Heart right ventricle (tissue), 16 donors: ENCODE results near the gene PEAK1. TPM values are rescaled to one million over a fixed set of nuclear protein-coding genes. Genes with fewer than 3 reads are reported as not detected.
A peak's percentile ranks its signal among the peaks of the same experiment; 100 is the strongest.

Experiments
- ATAC-seq, 8 donors: fragments of 200-7000 bp; cut with Tn5 transposase; one replicate each; pipeline ENCODE4 v1.9.1; 2020; ENCODE audit warnings: mild to moderate bottlenecking in 8 of 8, moderate library complexity in 8 of 8, moderate number of reproducible peaks in 1 of 8
- DNase-seq, 2 donors: peaks; one replicate each; pipeline ENCODE4 v3.0.0-alpha.2; 2020
- H3K27ac ChIP-seq, 10 donors: fragments of 200-600 bp; sonication (generic) in 2 of 10; one replicate each; pipeline versions ENCODE4 v1.5.0 to v1.8.0; 2020 to 2022; ENCODE audit warnings: mild to moderate bottlenecking in 3 of 10
- H3K27me3 ChIP-seq, 7 donors: fragments of 200-600 bp; one replicate each; pipeline ENCODE4 v1.8.0; 2021 to 2022; ENCODE audit warnings: mild to moderate bottlenecking in 2 of 7
- H3K36me3 ChIP-seq, 9 donors: fragments of 200-600 bp; sonication (generic) in 1 of 9; one replicate each; pipeline versions ENCODE4 v1.5.0 to v1.8.0; 2020 to 2022; ENCODE audit warnings: mild to moderate bottlenecking in 2 of 9
- H3K4me1 ChIP-seq, 9 donors: fragments of 200-600 bp; sonication (generic) in 1 of 9; one replicate each; pipeline versions ENCODE4 v1.5.0 to v1.8.0; 2020 to 2022; ENCODE audit warnings: mild to moderate bottlenecking in 4 of 9
- H3K4me3 ChIP-seq, 10 donors: fragments of 200-600 bp; sonication (generic) in 2 of 10; one replicate each; pipeline versions ENCODE4 v1.5.0 to v1.8.0; 2020 to 2022; ENCODE audit warnings: mild to moderate bottlenecking in 7 of 10, moderate library complexity in 2 of 10
- H3K9me3 ChIP-seq, 11 donors: fragments of 200-600 bp in 10 of 11; sonication (generic) in 2 of 11; one replicate each; pipeline versions ENCODE4 v1.5.0 to v1.8.0; 2013 to 2022; ENCODE audit warnings: mild to moderate bottlenecking in 2 of 11, control low read depth in 1 of 11, moderate library complexity in 1 of 11
- WGBS, 2 donors: extraction: QIAGEN DNeasy Blood & Tissue Kit; methylation state at CpG; one replicate each; pipeline ENCODE4 v1.1.7; 2013; ENCODE audit warnings: inconsistent platforms in 1 of 2; 5-methylcytosine and 5-hydroxymethylcytosine counted together
- intact Hi-C, 10 donors: fragments of 100-400 bp; cut with DNase I; formaldehyde crosslinking; loops; one replicate each; pipeline versions ENCODE4 v1.11.1 to v1.14.2; 2022
- polyA plus RNA-seq, 2 donors: library from polyadenylated mRNA; stranded (reverse); fragments of 200-250 nt; gene quantifications; one replicate each; pipeline ENCODE4 v1.2.3, GENCODE V29; 2013
- total RNA-seq, 10 donors: library from RNA; stranded (reverse); fragmentation: NEBNext Ultra II Directional in 3 of 10; extraction: Animal tissue kit (Norgen Biotek cat#: 25700) in 3 of 10; gene quantifications; one replicate each; pipeline versions ENCODE4 v1.2.1 to v1.2.4, GENCODE V29; 2021 to 2023
- TF ChIP-seq, protein P1 (sequence below), 9 donors: fragments of 200-600 bp; sonication (generic) in 2 of 9; IDR thresholded peaks; one replicate each; pipeline versions ENCODE4 v1.5.0 to v1.8.0; 2021 to 2022; ENCODE audit warnings: antibody characterized with exemption in 9 of 9, mild to moderate bottlenecking in 5 of 9, moderate library complexity in 1 of 9
- donor health status: Arrhythmogenic right ventricular cardiomyopathy.
- donor health status: ischemic (EF 13 %, LVEDD 7.1; RV severe dilation, severe dysfunction).
- donor health status: healthy with polysubstance abuse.
- donor health status: DM: no; HTN: yes; CAD: no.
- donor health status: DM: no; HTN: no; CAD: no.
- donor health status: ischemic (EF 25% LVEDD 6.9; RV normal size, moderate dysfunction).
- donor health status: ischemic (EF 25% LVEDD 5.7; RV mildly dilated, moderate dysfunction).
- donor health status: healthy.
- donor health status: DM: yes; HTN: yes; CAD: no.
- donor health status: Ischemic cardiomyopathy.
- donor health status: ischemic (EF 35%, LVEDD 5.7; RV mildly dilated, moderate dysfunction).
- donor health status: nonischemic (EF 11% LVEDD 7.7; RV severe dilation, severe dysfunction).
- donor health status: DM: yes; HTN: yes; CAD: no.
- donor health status: PGD.
- donor health status: ischemic (EF 29% LVEDD 5.4; RV normal size, mild dysfunction).
- donor health status: nonischemic (EF 23%, LVEDD 6.1; RV moderate dilation, normal function).

PEAK1 gene
- total and polyA plus RNA-seq, 12 donors, result 7.0 to 146 (median 90.8) TPM

- WGBS, 2 donors, result 1% methylated on average over 59 to 71 of the region's 72 CpGs
- Histone ChIP-seq H3K27ac (peak overlapping the region; percentile 89 to 98 (median 96)), H3K4me3 (peak overlapping the region; percentile 73 to 97 (median 90)), H3K36me3 (no peaks in the 10 kb centered on the region), H3K27me3 (no peaks in the 10 kb centered on the region), H3K4me1 (peaks cover 4 to 74% (median 70%) of the 10 kb centered on the region in 9 donors), H3K9me3 (no peaks in the 10 kb centered on the region)
- peak; percentile 51 to 57 for DNase-seq
- peak in 5 of 8 donors; percentile 0 to 41 (median 21) for ATAC-seq
- TF ChIP-seq, protein P1, sequence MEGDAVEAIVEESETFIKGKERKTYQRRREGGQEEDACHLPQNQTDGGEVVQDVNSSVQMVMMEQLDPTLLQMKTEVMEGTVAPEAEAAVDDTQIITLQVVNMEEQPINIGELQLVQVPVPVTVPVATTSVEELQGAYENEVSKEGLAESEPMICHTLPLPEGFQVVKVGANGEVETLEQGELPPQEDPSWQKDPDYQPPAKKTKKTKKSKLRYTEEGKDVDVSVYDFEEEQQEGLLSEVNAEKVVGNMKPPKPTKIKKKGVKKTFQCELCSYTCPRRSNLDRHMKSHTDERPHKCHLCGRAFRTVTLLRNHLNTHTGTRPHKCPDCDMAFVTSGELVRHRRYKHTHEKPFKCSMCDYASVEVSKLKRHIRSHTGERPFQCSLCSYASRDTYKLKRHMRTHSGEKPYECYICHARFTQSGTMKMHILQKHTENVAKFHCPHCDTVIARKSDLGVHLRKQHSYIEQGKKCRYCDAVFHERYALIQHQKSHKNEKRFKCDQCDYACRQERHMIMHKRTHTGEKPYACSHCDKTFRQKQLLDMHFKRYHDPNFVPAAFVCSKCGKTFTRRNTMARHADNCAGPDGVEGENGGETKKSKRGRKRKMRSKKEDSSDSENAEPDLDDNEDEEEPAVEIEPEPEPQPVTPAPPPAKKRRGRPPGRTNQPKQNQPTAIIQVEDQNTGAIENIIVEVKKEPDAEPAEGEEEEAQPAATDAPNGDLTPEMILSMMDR (IDR thresholded peaks at IDR 0.05), result peak; percentile 6 to 63 (median 34)
- intact Hi-C loops, result loop anchor here in 7 of 10 donors (2.0 to 10.0 kb wide), 14 partner anchors 67 to 304 kb away; no protein-coding TSS in a partner anchor
These were observed 703 bp downstream of the PEAK1 start for GRCh38 chr15:77418966-77419835.

GRCh38 chr15:77418391-77418965 is 1.4 kb downstream of the PEAK1 start:
- Histone ChIP-seq H3K27me3 (no peaks in the 10 kb centered on the region), H3K4me3 (peak overlapping the region; percentile 73 to 97 (median 90)), H3K9me3 (no peaks in the 10 kb centered on the region), H3K36me3 (no peaks in the 10 kb centered on the region), H3K4me1 (peaks cover 4 to 76% (median 67%) of the 10 kb centered on the region in 9 donors), H3K27ac (peak overlapping the region in 9 of 10 donors; percentile 92 to 98 (median 96))
- ATAC-seq (no peak), DNase-seq (no peak)
- intact Hi-C loops, result loop anchor here in 7 of 10 donors (2.0 to 10.0 kb wide), 14 partner anchors 66 to 304 kb away; no protein-coding TSS in a partner anchor
- WGBS, 2 donors, result 13 to 17% methylated on average over 8 of the region's 8 CpGs
- TF ChIP-seq, protein P1 (IDR thresholded peaks at IDR 0.05), result no peak

DNA sequence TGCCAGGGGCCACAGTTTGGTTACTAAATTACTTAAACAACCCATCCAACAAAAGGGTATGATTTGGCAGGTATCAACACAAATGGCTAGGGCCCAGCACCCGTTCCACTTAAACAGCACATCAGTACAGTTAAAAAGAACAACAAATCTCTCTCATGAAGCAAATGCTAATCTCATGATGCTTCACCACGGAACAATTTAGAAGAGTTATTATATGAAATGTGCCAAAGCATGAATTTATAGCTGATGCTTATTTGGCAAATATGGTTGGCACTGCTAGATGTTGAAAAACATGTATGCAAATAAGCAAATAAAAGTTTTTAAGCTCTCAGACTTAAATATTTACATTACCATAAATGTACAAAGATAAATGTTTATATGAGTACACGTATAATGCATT is 2.3 kb downstream of the PEAK1 start:
- intact Hi-C loops, result loop anchor here in 7 of 10 donors (2.0 to 10.0 kb wide), 14 partner anchors 65 to 303 kb away; no protein-coding TSS in a partner anchor
- H3K4me1 ChIP-seq, result peaks cover 4 to 76% (median 65%) of the 10 kb centered on the region in 9 donors
- 40 to 47% methylated on average over 3 of the region's 3 CpGs for WGBS, 2 donors

More for the DNA sequence above, 2.3 kb downstream of the PEAK1 start:
- ATAC-seq (no peak), DNase-seq (no peak)
- Histone ChIP-seq H3K9me3 (no peaks in the 10 kb centered on the region), H3K27ac (peak overlapping the region in 6 of 10 donors; percentile 12 to 98 (median 96)), H3K36me3 (no peaks in the 10 kb centered on the region), H3K4me3 (peak overlapping the region in 6 of 10 donors; percentile 73 to 95 (median 92)), H3K27me3 (no peaks in the 10 kb centered on the region)
- TF ChIP-seq, protein P1 (IDR thresholded peaks at IDR 0.05), result no peak
